Activated T-cell treated with anti-CD3 and anti-CD28 coated beads for 1 hour (primary cell): ENCODE measurements around the gene LRRN2.
"Not testable (repeated sequence)": the region's sequence is repeated elsewhere in the genome, so short reads cannot be mapped to it uniquely, and the experiment has no call there.

ENCODE experiments used
- DNase-seq: peaks from one replicate; pipeline ENCODE4 v3.0.0-alpha.2; 2020; ENCODE audit warnings: low read depth

LRRN2 gene

DNA sequence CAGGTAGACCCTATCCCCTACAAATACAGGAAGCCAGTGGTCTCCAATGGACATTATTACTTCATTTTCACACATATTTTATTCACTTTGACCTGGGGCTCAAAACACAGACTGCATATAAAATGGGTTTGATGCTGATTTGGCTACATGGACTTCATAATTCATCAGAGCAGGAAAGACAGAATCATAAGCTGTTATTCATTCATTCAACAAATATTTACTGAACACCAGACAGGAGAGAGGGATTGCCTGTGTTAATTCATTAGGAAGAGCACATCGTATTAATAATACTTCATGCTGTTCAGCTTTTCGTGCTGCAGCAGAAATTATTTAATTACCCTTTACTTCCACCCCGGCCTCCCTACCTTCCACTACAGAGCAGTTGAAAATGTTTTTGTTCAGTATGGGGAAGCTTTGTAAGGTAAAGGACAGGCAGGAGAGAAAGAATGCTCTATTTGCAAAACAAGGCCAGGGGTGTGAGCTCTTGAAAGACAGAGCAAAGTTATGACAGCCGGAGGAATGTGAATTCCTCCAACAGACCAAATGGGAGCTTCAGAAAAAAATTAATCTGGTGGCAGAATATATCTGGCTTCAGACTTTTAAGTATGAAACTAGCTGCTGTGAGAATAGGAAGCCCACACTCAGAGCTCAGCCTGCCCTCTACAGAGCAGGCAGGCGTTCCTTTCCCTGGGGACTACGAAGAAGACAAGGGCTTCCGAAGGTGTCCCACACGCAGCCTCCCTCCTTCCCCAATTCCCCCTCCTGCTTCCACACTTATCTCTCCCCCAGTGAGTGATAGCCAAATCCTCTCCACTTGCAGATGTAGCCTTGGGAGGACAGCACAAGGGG, 111.3 kb downstream of the LRRN2 start:
- no peak for DNase-seq

DNA sequence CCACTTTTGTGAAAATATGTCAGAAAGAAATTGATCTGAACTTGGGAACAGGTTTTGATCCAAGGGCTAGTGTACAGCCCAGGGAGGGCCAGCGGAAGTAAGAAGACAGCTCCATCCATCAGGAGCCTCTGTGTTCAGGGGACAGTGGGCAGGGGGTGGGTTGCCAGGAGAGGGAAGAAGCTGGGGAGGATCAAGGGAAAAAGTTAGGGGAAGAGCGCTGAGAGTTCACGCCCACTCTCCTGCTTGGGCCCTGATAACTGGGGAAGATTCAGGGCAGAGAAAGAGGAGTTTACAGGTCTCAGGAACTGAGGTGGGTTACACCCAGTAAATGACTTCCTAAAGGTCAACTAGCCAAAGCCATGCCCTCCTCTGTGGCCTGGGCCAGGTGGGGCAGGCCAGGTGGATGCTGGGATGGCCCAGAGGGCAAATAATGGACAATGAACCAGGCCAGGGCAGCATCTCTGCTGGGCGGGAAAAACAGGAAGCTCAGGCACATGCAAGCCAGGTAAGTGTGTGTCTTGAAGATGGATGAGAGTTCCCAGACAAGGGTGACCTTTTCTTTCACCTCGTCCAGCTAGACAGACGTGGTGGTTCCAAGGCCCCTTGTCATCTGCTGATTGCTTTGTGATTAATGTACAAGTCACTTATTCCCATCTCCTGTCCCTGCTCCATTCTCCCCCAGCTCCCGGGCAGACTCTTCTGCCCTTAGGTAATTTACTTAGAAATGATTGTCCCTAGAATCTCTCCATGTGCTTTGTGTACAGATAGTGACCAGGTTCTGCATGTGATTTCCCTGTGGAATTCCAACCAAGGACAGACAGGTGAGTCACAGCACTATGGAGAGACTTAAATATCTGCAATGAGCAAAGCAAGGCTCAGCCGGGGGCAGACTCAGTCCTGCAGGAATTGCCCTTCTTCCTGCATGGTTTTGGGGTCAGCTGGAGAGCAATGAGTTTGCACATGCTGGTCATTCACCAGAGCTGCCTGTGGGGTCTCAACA, 112.3 kb downstream of the LRRN2 start:
- no peak for DNase-seq

DNA sequence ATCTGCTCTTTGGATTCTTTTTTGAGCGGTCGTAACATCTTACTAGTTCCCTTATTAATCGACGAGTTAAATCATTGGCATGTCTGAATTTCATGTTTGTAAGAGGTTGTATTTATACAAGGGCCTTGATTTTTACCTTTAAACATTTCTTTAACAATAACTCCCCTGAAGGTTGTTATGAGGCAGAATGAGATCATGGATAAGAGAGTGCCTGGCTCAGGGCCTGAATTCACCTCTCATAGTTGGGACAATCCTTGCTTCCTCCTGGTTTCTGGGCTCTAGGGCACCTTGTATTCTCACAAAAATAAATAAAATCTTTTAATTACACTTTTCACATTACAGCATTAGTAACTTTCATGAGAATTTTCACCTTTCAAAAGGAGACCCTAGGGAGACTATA, 113.9 kb downstream of the LRRN2 start:
- DNase-seq = no peak

DNA sequence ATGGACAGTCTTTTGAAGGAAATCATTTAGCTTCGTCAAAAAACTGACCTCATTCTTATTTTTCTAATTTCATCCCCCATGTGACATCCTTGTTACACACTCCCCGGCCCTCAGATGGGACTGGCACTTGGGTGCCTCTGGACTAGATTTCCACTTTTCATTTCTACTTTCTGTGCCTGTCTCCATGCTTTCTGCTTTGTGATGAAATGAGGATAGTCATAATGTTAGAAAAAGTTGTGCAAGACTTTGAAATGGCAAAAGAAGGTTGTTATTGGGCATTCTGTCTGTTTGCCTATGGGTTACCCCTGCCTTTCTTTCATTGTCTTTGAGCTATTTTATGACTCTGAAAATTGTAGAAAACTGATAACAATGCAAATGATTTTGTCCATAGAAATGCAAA, 114.4 kb downstream of the LRRN2 start:
- DNase-seq = no peak

DNA sequence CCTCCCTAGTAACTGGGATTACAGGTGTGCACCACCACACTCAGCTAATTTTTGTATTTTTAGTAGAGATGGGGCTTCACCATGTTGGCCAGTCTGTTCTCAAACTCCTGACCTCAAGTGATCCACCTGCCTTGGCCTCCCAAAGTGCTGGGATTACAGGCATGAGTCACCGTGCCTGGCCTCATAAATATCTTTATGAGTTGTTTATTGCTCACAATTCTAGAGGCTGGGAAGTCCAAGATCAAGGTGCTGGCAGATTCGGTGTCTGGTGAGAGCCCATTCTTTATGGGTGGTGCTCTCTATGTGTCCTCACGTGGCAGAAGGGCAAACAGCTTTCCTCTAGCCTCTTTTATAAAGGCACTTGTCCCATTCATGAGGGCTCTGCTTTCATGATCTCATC, 115.5 kb downstream of the LRRN2 start:
- DNase-seq = not testable (repeated sequence)

DNA sequence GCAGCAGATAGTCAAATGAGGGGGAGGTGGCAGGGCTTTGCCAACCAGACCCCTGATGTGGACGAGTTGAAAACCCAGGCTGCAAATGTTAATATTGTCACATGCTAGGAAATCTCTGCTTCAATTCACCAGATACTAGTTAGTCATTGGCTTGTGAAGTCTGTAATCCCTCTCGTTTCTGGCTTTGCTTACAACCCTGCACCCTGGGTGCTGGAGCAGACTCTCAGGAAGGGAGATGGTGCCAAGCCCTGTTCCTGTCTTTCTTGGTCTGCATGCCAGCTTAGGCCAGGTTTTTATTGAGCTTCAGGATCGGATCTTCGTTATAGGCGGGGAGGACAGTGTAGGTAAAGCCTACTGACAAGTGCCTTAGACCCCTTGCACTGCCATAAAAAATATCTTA, 116.1 kb downstream of the LRRN2 start:
- DNase-seq = no peak

DNA sequence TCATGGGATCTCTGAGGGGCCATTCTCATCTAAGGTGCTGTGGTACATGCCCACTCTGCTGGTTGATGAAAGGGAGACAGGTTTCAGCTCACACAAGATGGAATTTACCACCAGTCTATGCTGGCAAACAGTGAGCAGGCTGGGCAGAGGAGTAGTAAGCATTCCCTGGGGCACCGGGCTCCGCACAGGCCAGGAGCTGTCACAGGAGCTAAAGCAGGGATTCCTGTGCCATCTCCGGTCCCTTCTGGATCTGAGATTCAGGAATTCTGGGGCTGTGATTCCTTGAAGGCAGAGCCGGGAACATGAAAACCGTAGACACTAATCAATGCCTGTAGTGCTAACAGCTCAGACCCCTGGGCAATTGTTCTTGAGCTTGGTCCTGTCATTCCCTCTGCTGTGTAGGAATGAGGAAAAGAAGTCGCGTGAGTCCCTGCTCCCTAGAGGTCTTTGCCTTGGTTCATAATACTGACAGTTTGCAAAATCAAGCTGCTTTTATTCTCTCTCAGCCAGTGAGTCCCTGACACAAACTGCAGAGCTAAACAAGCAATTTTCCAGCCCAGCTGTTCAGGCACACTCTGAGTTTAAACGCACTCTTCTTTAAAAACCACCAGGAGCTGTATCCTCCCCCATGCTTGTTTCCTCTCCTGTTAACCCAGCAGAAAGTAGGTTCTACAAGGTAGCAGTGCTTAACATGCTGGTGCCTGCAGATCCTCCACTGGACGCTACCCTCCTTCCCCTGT, 116.8 kb downstream of the LRRN2 start:
- DNase-seq = no peak
